Measurements from ENCODE around the gene TMED4. TPM values are rescaled to one million over a fixed set of nuclear protein-coding genes. Genes with fewer than 3 reads are reported as not detected.
"Not testable (repeated sequence)": the region's sequence is repeated elsewhere in the genome, so short reads cannot be mapped to it uniquely, and the experiment has no call there.

Gene TMED4
- polyA plus RNA-seq, 1 of the 3 experiments (the other 2 are of a cell fraction), result 145 TPM

DNA sequence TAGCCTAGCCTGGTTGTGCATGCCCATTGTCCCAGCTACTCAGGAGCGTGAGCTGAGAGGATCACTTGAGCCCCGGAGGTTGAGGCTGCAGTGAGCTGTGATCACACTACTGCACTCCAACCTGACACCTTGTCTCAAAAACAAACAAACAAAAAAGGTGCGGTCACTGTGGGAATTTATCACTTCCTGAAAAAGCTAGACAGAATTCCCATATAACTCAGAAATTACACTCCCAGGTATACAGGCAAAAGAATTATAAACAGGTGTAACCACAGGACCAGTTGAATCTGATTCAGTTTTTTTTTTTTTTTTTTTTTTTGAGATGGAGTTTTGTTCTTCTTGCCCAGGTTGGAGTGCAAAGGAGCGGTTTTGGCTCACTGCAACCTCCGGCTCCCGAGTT lies 21.2 kb upstream of the TMED4 start (continued):
- no peak for TF ChIP-seq CHD2 (IDR thresholded peaks at IDR 0.05; ENCODE audit: low read length, partially characterized antibody)
- no peak for TF ChIP-seq RCOR1 (IDR thresholded peaks at IDR 0.05; ENCODE audit: low read length)
- TF ChIP-seq GABPA (IDR thresholded peaks at IDR 0.05; ENCODE audit: low read depth), result no peak
- no peak for TF ChIP-seq YY1 (IDR thresholded peaks at IDR 0.05; ENCODE audit: low read depth)
- TF ChIP-seq GATA2 (CRISPR knock-in tag; IDR thresholded peaks at IDR 0.05), result no peak

DNA sequence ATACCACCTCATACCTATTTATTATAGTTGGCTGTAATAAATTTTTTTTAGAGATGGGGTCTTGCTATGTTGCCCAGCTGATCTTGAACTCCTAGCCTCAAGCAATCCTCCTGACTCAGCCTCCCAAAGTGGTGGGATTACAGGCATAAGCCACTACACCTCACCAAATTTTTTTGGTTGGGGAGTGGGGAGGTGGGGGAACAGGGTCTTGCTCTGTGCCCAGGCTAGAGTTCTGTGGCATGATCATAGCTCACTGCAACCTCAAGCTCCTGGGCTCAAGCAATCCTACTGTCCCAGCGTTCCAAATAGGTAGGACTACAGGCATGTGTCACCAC lies 20.5 kb upstream of the TMED4 start:
- no peaks in the 10 kb centered on the region for H4K20me1 ChIP-seq (ENCODE audit: insufficient read depth)
- H3F3A ChIP-seq (replicated peaks; ENCODE audit: insufficient read depth), result peaks cover 7% of the 10 kb centered on the region
- 0% methylated on average over 1 of the region's 1 CpG for WGBS (ENCODE audit: low lambda C conversion rate)
- H3K36me3 ChIP-seq (replicated peaks in 1 of 2; ENCODE audit: control insufficient read depth in 1 of 2, insufficient read depth in 2 of 2, low read length in 1 of 2), result no peaks in the 10 kb centered on the region
- TF ChIP-seq FOXM1 (IDR thresholded peaks at IDR 0.05; ENCODE audit: low read depth) (no peak), POLR2AphosphoS5 (IDR thresholded peaks at IDR 0.05; ENCODE audit: low read depth, low read length) (no peak), USF2 (IDR thresholded peaks at IDR 0.05; ENCODE audit: borderline replicate concordance, low read depth, low read length) (no peak)
- POLR2A ChIA-PET, result no interaction called here
- H3K9ac ChIP-seq, result no peak overlapping the region
- no peaks in the 10 kb centered on the region for H3K9me2 ChIP-seq
- no peak overlapping the region for H2AFZ ChIP-seq (ENCODE audit: low read depth)
- no peak overlapping the region for H3K27ac ChIP-seq (ENCODE audit: low read depth in 2 of 2, low read length in 1 of 2)
- CTCF ChIA-PET, result interaction anchor here (0.6 kb wide), 1 partner anchor 42 kb away, joined by 3 read pairs; no protein-coding TSS in a partner anchor
- H3K4me3 ChIP-seq (ENCODE audit: low read depth in 2 of 2, low read length in 1 of 2), result no peak overlapping the region
- no peaks in the 10 kb centered on the region for H3K27me3 ChIP-seq (ENCODE audit: insufficient read depth)
- H3K79me2 ChIP-seq (ENCODE audit: insufficient read depth), result peaks cover 6% of the 10 kb centered on the region
- H3K4me1 ChIP-seq (ENCODE audit: control insufficient read depth in 1 of 2, insufficient read depth in 2 of 2, low read depth in 1 of 2, low read length in 1 of 2), result peaks cover 0 to 4% of the 10 kb centered on the region in 2 experiments; a peak in 1 of 4 replicates
- no peak for DNase-seq
- H3K9me3 ChIP-seq, result no peaks in the 10 kb centered on the region
- no peak overlapping the region for H3K4me2 ChIP-seq

DNA sequence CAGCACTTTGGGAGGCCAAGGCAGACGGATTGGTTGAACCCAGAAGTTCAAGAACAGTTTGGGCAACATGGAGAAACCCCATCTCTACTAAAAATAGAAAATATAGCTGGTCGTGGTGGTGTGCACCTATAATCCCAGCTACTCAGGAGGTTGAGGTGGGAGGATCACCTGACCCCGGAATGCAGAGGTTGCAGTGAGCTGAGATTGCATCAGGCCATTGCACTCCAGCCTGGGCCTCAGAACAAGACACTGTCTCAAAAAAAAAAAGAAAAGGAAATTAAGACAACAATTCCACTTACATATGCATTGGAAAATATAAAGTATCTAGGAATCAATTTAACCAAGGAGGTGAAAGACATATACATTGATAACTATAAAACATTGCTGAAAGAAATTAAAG lies 17.2 kb upstream of the TMED4 start:
- no peaks in the 10 kb centered on the region for H3K36me3 ChIP-seq (replicated peaks in 1 of 2; ENCODE audit: control insufficient read depth in 1 of 2, insufficient read depth in 2 of 2, low read length in 1 of 2)
- no peak overlapping the region for H3K4me3 ChIP-seq (ENCODE audit: low read depth in 2 of 2, low read length in 1 of 2)
- ChIA-PET CTCF (no interaction called here), POLR2A (no interaction called here)
- H4K20me1 ChIP-seq (ENCODE audit: insufficient read depth), result no peaks in the 10 kb centered on the region
- H3K27ac ChIP-seq (ENCODE audit: low read depth in 2 of 2, low read length in 1 of 2), result no peak overlapping the region
- no peaks in the 10 kb centered on the region for H3K79me2 ChIP-seq (ENCODE audit: insufficient read depth)
- H2AFZ ChIP-seq (ENCODE audit: low read depth), result no peak overlapping the region
- no peaks in the 10 kb centered on the region for H3F3A ChIP-seq (replicated peaks; ENCODE audit: insufficient read depth)
- no peak overlapping the region for H3K9ac ChIP-seq
- no peaks in the 10 kb centered on the region for H3K27me3 ChIP-seq (ENCODE audit: insufficient read depth)
- H3K4me1 ChIP-seq (ENCODE audit: control insufficient read depth in 1 of 2, insufficient read depth in 2 of 2, low read depth in 1 of 2, low read length in 1 of 2), result no peaks in the 10 kb centered on the region
- 29% methylated on average over 3 of the region's 3 CpGs for WGBS (ENCODE audit: low lambda C conversion rate)
- no peaks in the 10 kb centered on the region for H3K9me3 ChIP-seq
- no peaks in the 10 kb centered on the region for H3K9me2 ChIP-seq
- DNase-seq, result no peak
- no peak overlapping the region for H3K4me2 ChIP-seq
- no peak for TF ChIP-seq RXRA (IDR thresholded peaks at IDR 0.05; ENCODE audit: borderline replicate concordance, low read depth)
- TF ChIP-seq YY1 (IDR thresholded peaks at IDR 0.05; ENCODE audit: low read depth), result no peak
- TF ChIP-seq, protein P1, sequence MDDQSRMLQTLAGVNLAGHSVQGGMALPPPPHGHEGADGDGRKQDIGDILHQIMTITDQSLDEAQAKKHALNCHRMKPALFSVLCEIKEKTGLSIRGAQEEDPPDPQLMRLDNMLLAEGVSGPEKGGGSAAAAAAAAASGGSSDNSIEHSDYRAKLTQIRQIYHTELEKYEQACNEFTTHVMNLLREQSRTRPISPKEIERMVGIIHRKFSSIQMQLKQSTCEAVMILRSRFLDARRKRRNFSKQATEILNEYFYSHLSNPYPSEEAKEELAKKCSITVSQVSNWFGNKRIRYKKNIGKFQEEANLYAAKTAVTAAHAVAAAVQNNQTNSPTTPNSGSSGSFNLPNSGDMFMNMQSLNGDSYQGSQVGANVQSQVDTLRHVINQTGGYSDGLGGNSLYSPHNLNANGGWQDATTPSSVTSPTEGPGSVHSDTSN (IDR thresholded peaks at IDR 0.05), result no peak
- no peak for TF ChIP-seq CHD2 (IDR thresholded peaks at IDR 0.05; ENCODE audit: low read length, partially characterized antibody)
- no peak for TF ChIP-seq TCF12 (IDR thresholded peaks at IDR 0.05)
- TF ChIP-seq SMC3 (IDR thresholded peaks at IDR 0.05; ENCODE audit: low read depth, low read length), result no peak
- no peak for TF ChIP-seq MXI1 (IDR thresholded peaks at IDR 0.05; ENCODE audit: low read depth, low read length)
- TF ChIP-seq RCOR1 (IDR thresholded peaks at IDR 0.05; ENCODE audit: low read length), result no peak
- no peak for TF ChIP-seq NRF1 (IDR thresholded peaks at IDR 0.05; ENCODE audit: low read depth, low read length)
- TF ChIP-seq, protein P2, sequence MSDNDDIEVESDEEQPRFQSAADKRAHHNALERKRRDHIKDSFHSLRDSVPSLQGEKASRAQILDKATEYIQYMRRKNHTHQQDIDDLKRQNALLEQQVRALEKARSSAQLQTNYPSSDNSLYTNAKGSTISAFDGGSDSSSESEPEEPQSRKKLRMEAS (IDR thresholded peaks at IDR 0.05; ENCODE audit: low read depth), result no peak
- no peak for TF ChIP-seq RFX5 (IDR thresholded peaks at IDR 0.05; ENCODE audit: low read length)
- no peak for TF ChIP-seq RAD21 (IDR thresholded peaks at IDR 0.05; ENCODE audit: low read length)
- no peak for TF ChIP-seq EP300 (IDR thresholded peaks at IDR 0.05; ENCODE audit: borderline replicate concordance in 1 of 2, low read depth in 1 of 2, low read length in 1 of 2)

DNA sequence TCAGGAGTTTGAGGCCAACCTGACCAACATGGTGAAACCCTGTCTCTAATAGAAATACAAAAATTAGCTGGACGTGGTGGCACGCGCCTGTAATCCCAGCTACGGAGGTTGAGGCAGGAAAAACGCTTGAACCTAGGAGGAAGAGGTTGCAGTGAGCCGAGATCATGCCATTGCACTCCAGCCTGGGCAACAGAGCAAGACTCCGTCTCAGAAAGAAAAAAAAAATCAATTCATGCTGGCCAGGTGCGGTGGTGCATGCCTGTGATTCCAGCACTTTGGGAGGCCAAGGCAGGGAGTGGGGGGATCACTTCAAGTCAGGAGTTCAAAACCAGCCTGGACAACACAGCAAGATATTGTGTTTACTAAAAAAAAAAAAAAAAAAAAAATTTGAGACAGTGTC lies 15.2 kb upstream of the TMED4 start:
- DNase-seq; H3K9me2 ChIP-seq; H3K4me3 ChIP-seq (ENCODE audit: low read depth in 2 of 2, low read length in 1 of 2); H3K9ac ChIP-seq; H3K4me1 ChIP-seq (ENCODE audit: control insufficient read depth in 1 of 2, insufficient read depth in 2 of 2, low read depth in 1 of 2, low read length in 1 of 2); H2AFZ ChIP-seq (ENCODE audit: low read depth); CTCF ChIA-PET; H3K4me2 ChIP-seq; H3F3A ChIP-seq (replicated peaks; ENCODE audit: insufficient read depth); H3K9me3 ChIP-seq; H3K27me3 ChIP-seq (ENCODE audit: insufficient read depth); H3K27ac ChIP-seq (ENCODE audit: low read depth in 2 of 2, low read length in 1 of 2); H3K79me2 ChIP-seq (ENCODE audit: insufficient read depth); H4K20me1 ChIP-seq (ENCODE audit: insufficient read depth); H3K36me3 ChIP-seq (replicated peaks in 1 of 2; ENCODE audit: control insufficient read depth in 1 of 2, insufficient read depth in 2 of 2, low read length in 1 of 2): not testable (repeated sequence)
- WGBS (ENCODE audit: low lambda C conversion rate), result 90% methylated on average over 8 of the region's 8 CpGs
- POLR2A ChIA-PET, result interaction anchor here (0.6 kb wide), 1 partner anchor 1036 kb away, joined by 3 read pairs; no protein-coding TSS in a partner anchor

Measured in SK-N-SH (cell line).